Mucosa of rectum (tissue), 2 donors: ENCODE data around the gene SPTAN1.

Experiments
- H3K27ac ChIP-seq, 2 donors: one replicate each; pipeline ENCODE4 v1.7.0; 2013; ENCODE audit warnings: inconsistent platforms in 2 of 2, low read depth in 2 of 2, low read length in 2 of 2
- H3K27me3 ChIP-seq, 2 donors: one replicate each; pipeline ENCODE4 v1.7.0; 2013; ENCODE audit warnings: low read length in 2 of 2; ENCODE audit not compliant: control insufficient read depth in 2 of 2, insufficient read depth in 2 of 2
- H3K36me3 ChIP-seq, 2 donors: one replicate each; pipeline ENCODE4 v1.7.0; 2013; ENCODE audit warnings: low read length in 2 of 2; ENCODE audit not compliant: control insufficient read depth in 2 of 2, insufficient read depth in 2 of 2
- H3K4me1 ChIP-seq, 2 donors: one replicate each; pipeline ENCODE4 v1.7.0; 2013; ENCODE audit warnings: low read length in 2 of 2, mild to moderate bottlenecking in 1 of 2; ENCODE audit not compliant: control insufficient read depth in 2 of 2, insufficient read depth in 2 of 2
- H3K4me3 ChIP-seq, 2 donors: one replicate each; pipeline ENCODE4 v1.7.0; 2013; ENCODE audit warnings: low read length in 2 of 2
- H3K9ac ChIP-seq, 2 donors: one replicate each; pipeline ENCODE4 v1.7.0; 2013; ENCODE audit warnings: low read length in 2 of 2, low read depth in 1 of 2, mild to moderate bottlenecking in 1 of 2
- H3K9me3 ChIP-seq, 2 donors: one replicate each; pipeline ENCODE4 v1.7.0; 2013; ENCODE audit warnings: low read length in 2 of 2; ENCODE audit not compliant: control insufficient read depth in 2 of 2
- donor health status: healthy.
- donor health status: Normal muscosa, but diverticular disease.

The SPTAN1 gene

GRCh38 chr9:128593039-128593438 lies 40.7 kb downstream of the SPTAN1 start:
- Histone ChIP-seq H3K4me3 (no peak overlapping the region), H3K4me1 (no peaks in the 10 kb centered on the region), H3K27ac (no peak overlapping the region), H3K9ac (no peak overlapping the region), H3K9me3 (no peaks in the 10 kb centered on the region), H3K27me3 (no peaks in the 10 kb centered on the region), H3K36me3 (peaks cover 65 to 69% of the 10 kb centered on the region in 2 donors)

- Histone ChIP-seq H3K9ac (no peak overlapping the region), H3K27ac (no peak overlapping the region), H3K9me3 (no peaks in the 10 kb centered on the region), H3K27me3 (no peaks in the 10 kb centered on the region), H3K4me1 (no peaks in the 10 kb centered on the region), H3K4me3 (no peak overlapping the region), H3K36me3 (peaks cover 67 to 70% of the 10 kb centered on the region in 2 donors)
Measured at GRCh38 chr9:128593856-128594255, 41.5 kb downstream of the SPTAN1 start.

DNA sequence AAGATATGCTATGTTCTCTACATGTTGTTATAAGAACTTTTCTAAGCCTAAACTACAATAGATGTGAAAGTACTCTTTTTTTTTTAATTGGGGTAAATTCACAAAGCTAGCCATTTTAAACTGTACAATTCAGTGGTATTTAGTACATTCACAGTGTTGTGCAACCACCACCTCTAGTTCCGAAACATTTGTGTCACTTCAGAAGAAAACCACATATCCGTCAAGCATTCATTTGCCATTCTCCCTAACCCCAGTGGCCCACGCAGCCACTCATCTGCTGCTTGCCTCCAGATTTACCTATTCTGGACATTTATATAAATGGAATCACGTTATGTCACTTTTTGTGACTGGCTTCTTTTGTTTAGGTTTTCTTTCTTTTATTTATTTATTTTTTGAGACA lies 43.1 kb downstream of the SPTAN1 start:
- no peaks in the 10 kb centered on the region for H3K4me1 ChIP-seq
- H3K36me3 ChIP-seq = peaks cover 70 to 76% of the 10 kb centered on the region in 2 donors
- H3K9ac ChIP-seq = no peak overlapping the region
- H3K9me3 ChIP-seq = no peaks in the 10 kb centered on the region
- no peak overlapping the region for H3K4me3 ChIP-seq
- H3K27ac ChIP-seq = no peak overlapping the region
- H3K27me3 ChIP-seq = no peaks in the 10 kb centered on the region

GRCh38 chr9:128600099-128600498 lies 47.7 kb downstream of the SPTAN1 start:
- Histone ChIP-seq H3K9me3 (no peaks in the 10 kb centered on the region), H3K4me3 (no peak overlapping the region), H3K27me3 (no peaks in the 10 kb centered on the region), H3K27ac (no peak overlapping the region), H3K36me3 (peaks cover 66 to 68% of the 10 kb centered on the region in 2 donors), H3K4me1 (no peaks in the 10 kb centered on the region), H3K9ac (no peak overlapping the region)

- no peaks in the 10 kb centered on the region for H3K4me1 ChIP-seq
- H3K9ac ChIP-seq = no peak overlapping the region
- H3K27me3 ChIP-seq = no peaks in the 10 kb centered on the region
- H3K27ac ChIP-seq = no peak overlapping the region
- no peak overlapping the region for H3K4me3 ChIP-seq
- no peaks in the 10 kb centered on the region for H3K9me3 ChIP-seq
- peaks cover 72 to 76% of the 10 kb centered on the region in 2 donors for H3K36me3 ChIP-seq
Measured at GRCh38 chr9:128603697-128604096, 51.3 kb downstream of the SPTAN1 start.

DNA sequence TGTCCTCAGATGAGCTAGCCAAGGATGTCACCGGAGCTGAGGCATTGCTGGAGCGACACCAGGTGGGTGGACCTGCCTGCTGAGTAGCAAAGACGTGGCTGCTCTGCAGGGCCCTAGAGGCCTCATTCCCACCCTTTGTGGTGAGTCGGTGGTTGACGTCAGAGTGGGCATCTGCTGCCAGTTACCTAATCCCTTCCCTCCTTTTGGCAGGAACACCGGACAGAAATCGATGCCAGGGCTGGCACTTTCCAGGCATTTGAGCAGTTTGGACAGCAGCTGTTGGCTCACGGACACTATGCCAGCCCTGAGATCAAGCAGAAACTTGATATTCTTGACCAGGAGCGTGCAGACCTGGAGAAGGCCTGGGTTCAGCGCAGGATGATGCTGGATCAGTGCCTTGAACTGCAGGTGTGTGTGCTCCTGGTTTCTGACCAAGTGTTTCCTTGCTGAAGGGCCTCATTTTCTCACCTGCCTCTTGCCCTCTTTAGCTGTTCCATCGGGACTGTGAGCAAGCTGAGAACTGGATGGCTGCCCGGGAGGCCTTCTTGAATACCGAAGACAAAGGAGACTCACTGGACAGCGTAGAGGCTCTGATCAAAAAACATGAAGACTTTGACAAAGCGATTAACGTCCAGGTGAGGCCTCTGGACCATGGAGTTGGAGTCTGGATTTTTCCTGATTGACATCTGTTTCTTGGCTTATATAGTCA lies 55.4 kb downstream of the SPTAN1 start:
- peaks cover 81 to 86% of the 10 kb centered on the region in 2 donors for H3K36me3 ChIP-seq
- peak overlapping the region in 1 of 2 donors; percentile 4 for H3K27ac ChIP-seq

GRCh38 chr9:128610897-128611296 lies 58.5 kb downstream of the SPTAN1 start:
- Histone ChIP-seq H3K27me3 (no peaks in the 10 kb centered on the region), H3K4me1 (no peaks in the 10 kb centered on the region), H3K27ac (no peak overlapping the region), H3K36me3 (peaks cover 86 to 87% of the 10 kb centered on the region in 2 donors), H3K9ac (no peak overlapping the region), H3K4me3 (no peak overlapping the region), H3K9me3 (no peaks in the 10 kb centered on the region)

More for the DNA sequence above, 55.4 kb downstream of the SPTAN1 start:
- Histone ChIP-seq H3K9ac (no peak overlapping the region), H3K9me3 (no peaks in the 10 kb centered on the region), H3K4me3 (no peak overlapping the region), H3K4me1 (no peaks in the 10 kb centered on the region), H3K27me3 (no peaks in the 10 kb centered on the region)

DNA sequence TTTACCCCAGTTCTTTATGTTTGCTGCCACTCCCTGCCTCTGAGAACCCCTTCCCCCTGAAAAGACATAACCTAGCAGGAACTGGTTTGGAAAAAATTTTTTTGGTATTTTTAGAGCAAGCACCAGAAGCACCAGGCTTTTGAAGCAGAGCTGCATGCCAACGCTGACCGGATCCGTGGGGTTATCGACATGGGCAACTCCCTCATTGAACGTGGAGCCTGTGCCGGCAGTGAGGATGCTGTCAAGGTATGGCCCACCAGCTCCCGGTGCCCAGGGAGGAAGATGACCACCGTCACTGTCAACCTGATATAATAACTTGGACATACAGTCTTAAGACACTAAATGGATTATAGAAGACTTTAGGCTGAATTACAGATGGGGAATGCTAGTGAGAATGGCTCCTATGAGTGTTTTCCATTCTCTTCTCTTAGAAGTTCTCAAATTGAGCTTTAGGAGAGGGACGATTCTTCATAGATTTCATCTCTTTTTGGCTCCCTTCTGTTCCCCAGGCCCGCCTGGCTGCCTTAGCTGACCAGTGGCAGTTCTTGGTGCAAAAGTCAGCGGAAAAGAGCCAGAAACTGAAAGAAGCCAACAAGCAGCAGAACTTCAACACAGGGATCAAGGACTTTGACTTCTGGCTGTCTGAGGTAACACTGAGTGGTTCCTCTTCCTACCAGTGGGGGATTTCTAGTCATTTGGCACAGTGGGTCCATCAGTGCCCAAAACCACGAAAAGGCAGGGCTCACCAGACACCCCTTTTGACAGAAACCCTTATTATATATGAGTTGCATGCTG lies 59.4 kb downstream of the SPTAN1 start:
- H3K4me3 ChIP-seq = no peak overlapping the region
- H3K36me3 ChIP-seq = peaks cover 85 to 91% of the 10 kb centered on the region in 2 donors
- H3K9me3 ChIP-seq = no peaks in the 10 kb centered on the region
- no peak overlapping the region for H3K9ac ChIP-seq
- no peak overlapping the region for H3K27ac ChIP-seq
- H3K27me3 ChIP-seq = no peaks in the 10 kb centered on the region
- H3K4me1 ChIP-seq = no peaks in the 10 kb centered on the region

DNA sequence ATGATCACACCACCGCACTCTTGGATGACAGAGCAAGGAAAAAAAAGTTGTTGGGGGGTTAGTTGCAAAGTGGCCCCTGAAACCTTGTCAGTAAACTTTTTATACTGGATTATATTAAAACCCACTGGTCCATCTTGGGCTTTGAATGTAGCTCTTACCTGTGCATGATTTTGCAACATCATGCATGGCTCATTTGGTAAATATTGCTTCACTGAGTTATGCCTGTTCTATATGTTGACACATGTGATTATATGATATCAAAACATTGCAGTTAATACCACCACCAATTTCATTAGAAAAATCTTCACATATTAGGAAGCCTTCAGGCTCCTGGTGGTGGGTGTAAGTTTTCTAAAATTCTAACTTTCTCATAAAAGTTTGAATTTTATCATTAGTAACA lies 62.3 kb downstream of the SPTAN1 start:
- Histone ChIP-seq H3K27me3 (no peaks in the 10 kb centered on the region), H3K4me1 (no peaks in the 10 kb centered on the region), H3K9ac (no peak overlapping the region), H3K36me3 (peaks cover 80 to 90% of the 10 kb centered on the region in 2 donors), H3K9me3 (no peaks in the 10 kb centered on the region), H3K4me3 (no peak overlapping the region), H3K27ac (no peak overlapping the region)

DNA sequence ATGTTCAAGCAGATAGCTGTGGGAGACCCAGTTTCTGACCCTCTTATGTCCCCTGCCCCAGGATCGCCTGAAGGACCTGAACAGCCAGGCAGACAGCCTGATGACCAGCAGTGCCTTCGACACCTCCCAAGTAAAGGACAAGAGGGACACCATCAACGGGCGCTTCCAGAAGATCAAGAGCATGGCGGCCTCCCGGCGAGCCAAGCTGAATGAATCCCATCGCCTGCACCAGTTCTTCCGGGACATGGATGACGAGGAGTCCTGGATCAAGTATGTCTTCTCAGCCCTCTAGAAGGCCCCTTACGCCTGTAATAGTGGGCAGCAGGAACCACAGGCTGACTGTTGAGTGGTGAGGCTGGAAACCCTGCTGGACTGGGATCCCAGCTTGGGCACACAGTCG lies 63.2 kb downstream of the SPTAN1 start:
- Histone ChIP-seq H3K27me3 (no peaks in the 10 kb centered on the region), H3K4me3 (no peak overlapping the region), H3K36me3 (peaks cover 79 to 89% of the 10 kb centered on the region in 2 donors), H3K9me3 (no peaks in the 10 kb centered on the region), H3K27ac (no peak overlapping the region), H3K4me1 (no peaks in the 10 kb centered on the region), H3K9ac (no peak overlapping the region)
